ELR (cell line): ENCODE results near the gene P4HA1.

Experiments
- DNase-seq: peaks from one replicate; pipeline ENCODE4 v3.0.0-alpha.2; 2015; ENCODE audit warnings: low read depth

The P4HA1 gene

GRCh38 chr10:72981028-72981881 lies 115.4 kb downstream of the P4HA1 start:
- no peak for DNase-seq

- no peak for DNase-seq
Measured at GRCh38 chr10:72980348-72980747, 116.3 kb downstream of the P4HA1 start.

GRCh38 chr10:72979709-72980108 lies 117.0 kb downstream of the P4HA1 start:
- DNase-seq = no peak

- DNase-seq = no peak
Measured at GRCh38 chr10:72976886-72977285, 119.8 kb downstream of the P4HA1 start.
